22Rv1 (cell line): Measurements from ENCODE around the gene ITPR3.

Experiments
- H3K27ac ChIP-seq: fragments of 450-650 bp; 2 replicates; pipeline ENCODE4 v1.5.1; 2017
- CTCF ChIP-seq: fragments of 450-650 bp; IDR thresholded peaks from 2 replicates; pipeline ENCODE4 v1.5.1; 2017; ENCODE audit warnings: mild to moderate bottlenecking
- ZFX ChIP-seq: fragments of 450-650 bp; IDR thresholded peaks from 2 replicates; pipeline ENCODE4 v1.6.1; 2017; ENCODE audit warnings: antibody characterized with exemption, borderline replicate concordance

ITPR3 gene

GRCh38 chr6:33704215-33705066 lies 83.3 kb downstream of the ITPR3 start:
- H3K27ac ChIP-seq, result no peak overlapping the region
- TF ChIP-seq CTCF (no peak), ZFX (no peak)

DNA sequence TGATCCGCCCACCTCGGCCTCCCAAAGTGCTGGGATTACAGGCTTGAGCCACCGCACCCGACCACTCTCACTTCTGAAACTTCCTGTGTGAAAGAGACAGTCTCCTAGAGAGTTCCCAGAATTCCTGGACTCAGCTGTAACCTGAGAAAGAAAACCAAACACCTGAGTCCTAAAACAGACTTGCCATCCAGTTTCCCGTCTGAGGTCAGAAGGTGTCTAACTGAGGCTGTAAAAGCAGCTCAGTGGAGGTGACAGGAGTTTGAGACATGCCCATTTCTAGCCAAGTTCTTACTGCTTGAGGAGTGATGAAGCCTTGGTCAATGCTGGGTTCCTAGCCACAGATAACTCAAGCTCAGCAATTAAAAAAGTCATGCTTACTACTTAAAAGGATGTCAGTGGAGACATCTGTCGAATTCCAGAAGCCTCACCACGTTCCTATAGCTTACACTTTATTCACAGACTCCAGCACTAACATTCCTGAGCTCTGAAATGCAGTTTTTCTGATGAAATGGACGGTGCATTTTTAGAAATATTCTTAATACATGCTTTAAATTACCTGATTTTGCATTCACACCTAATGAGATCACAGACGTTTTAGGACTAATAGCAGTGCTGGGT lies 84.3 kb downstream of the ITPR3 start:
- TF ChIP-seq CTCF, result no peak
- TF ChIP-seq ZFX, result no peak
- peak overlapping the region; percentile 23; the same call in 1 of the 2 replicates for H3K27ac ChIP-seq

- TF ChIP-seq ZFX (no peak), CTCF (no peak)
- peak overlapping the region; percentile 23; the same call in 1 of the 2 replicates for H3K27ac ChIP-seq
Observed at GRCh38 chr6:33705955-33706725, 85.0 kb downstream of the ITPR3 start.

DNA sequence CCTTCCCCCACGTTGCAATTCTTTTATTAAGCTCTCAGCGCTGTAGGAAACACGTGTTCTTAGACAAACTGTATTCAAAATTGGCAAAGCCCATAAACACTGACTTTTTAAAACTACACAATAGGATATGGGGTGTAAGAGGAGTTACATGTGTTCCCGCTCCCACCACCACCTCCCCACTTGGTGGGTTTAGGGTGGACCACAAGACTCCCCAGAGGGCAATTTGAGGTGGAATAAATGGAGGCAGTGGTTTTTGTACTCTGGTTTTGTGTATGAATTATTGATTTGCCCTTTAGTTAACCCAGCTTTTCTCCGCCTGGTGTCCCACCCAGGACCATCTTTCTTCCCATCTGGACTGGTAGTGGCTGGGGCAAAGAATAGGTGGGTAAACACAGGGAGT lies 86.6 kb downstream of the ITPR3 start:
- no peak for TF ChIP-seq ZFX
- TF ChIP-seq CTCF, result no peak
- no peak overlapping the region for H3K27ac ChIP-seq

DNA sequence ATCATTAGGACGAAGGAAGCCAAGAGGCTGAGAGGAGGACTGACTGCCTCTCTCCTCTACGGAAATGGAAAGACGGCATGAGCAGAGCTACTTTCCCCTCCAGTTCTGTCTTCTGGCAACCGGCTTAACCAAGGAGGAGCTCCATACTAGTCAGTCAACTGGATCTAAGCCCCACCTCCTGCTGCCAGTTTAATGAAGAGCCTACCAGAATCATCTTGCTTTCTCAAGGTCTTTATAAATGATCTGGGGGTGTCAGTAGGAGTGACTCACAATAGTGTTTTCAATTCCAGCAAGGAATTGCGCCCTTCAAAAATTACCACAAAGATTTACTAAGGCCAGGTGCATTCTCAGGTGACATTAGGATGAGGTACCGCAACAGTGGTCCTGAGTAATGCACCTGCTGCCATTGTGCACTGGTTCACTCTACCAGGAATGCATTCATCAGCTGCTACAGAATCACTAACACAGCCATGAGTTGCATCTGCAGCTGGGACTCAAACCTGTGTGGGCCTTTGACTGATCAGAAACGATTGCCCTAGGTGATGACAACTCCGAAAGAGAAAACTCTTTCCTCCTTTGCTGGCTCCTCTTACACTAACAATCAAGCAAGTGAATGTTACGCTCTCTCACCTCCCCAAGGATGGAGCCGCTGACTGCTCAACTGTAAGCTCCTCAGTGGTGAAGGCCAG lies 87.5 kb downstream of the ITPR3 start:
- H3K27ac ChIP-seq, result no peak overlapping the region
- TF ChIP-seq CTCF (no peak), ZFX (no peak)

DNA sequence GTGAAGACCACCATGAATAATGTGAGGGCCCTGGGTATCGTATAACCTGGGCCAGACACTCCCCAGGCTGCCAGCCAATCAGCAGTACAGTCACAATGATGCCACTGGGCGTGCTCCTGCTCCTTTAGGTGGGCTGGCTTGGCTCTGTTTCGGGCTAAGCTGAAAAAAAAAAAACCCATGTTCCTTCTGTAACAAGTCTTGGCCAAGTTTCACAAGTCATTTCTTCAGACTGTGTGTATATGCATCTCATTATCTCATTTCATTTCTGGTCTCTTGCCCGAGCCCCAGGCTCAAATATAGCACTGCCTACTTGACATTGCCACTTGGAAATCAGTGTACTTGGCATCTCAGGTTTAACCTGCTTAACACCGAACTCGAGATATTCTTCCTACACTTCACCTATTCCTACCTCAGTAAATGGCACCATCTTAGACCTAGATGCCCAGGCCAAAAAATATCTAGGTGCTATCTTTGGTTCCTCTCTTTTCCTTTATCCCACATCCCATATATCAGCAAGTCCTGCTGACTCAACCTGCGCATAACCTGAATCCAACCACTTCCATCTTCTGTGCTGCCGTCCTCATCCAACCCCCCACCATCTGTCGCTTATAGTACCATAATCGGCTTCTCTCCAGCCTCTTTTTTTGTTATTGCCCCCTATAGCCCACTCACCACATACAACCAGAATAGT lies 88.6 kb downstream of the ITPR3 start:
- no peak for TF ChIP-seq ZFX
- no peak for TF ChIP-seq CTCF
- peak overlapping the region; percentile 91; the same call in 1 of the 2 replicates for H3K27ac ChIP-seq
